ENCODE results near the gene ARG2. TPM values are rescaled to one million over a fixed set of nuclear protein-coding genes. Genes with fewer than 3 reads are reported as not detected.

The ARG2 gene
- total RNA-seq, 1 experiment from 2014 or later, result 8.6 TPM

- Histone ChIP-seq H3K9me2 (ENCODE audit: insufficient read depth) (no peaks in the 10 kb centered on the region), H3K4me3 (no peak overlapping the region), H2AFZ (no peak overlapping the region), H3K79me2 (ENCODE audit: low read depth) (no peaks in the 10 kb centered on the region), H3K4me1 (replicated peaks; ENCODE audit: insufficient read depth) (no peaks in the 10 kb centered on the region), H3K36me3 (ENCODE audit: low read depth) (no peaks in the 10 kb centered on the region), H3K4me2 (no peak overlapping the region), H3K9me3 (ENCODE audit: insufficient read depth, low read depth) (no peaks in the 10 kb centered on the region), H4K20me1 (ENCODE audit: insufficient read depth) (no peaks in the 10 kb centered on the region), H3F3A (ENCODE audit: insufficient read depth, low read depth) (no peaks in the 10 kb centered on the region), H3K27ac (no peak overlapping the region), H3K27me3 (ENCODE audit: insufficient read depth, low read depth) (no peaks in the 10 kb centered on the region)
- no peak for DNase-seq
- ChIA-PET POLR2A (ENCODE audit: unreplicated experiment) (no interaction called here), CTCF (no interaction called here)
- TF ChIP-seq EZH2 (IDR thresholded peaks at IDR 0.05; ENCODE audit: low read depth) (no peak), CTCF (conservative IDR thresholded peaks at IDR 0.05) (no peak)
- BruUV-seq (replicated peaks), result no TSS peak
- intact Hi-C loops (cut with micrococcal nuclease; ENCODE audit: unreplicated experiment), result no loop called here
Measured at GRCh38 chr14:67609642-67610310, 9.9 kb upstream of the ARG2 start.

GRCh38 chr14:67610491-67610890 is 9.2 kb upstream of the ARG2 start:
- Histone ChIP-seq H3K4me1 (replicated peaks; ENCODE audit: insufficient read depth) (no peaks in the 10 kb centered on the region), H3K4me3 (no peak overlapping the region), H3K9me3 (ENCODE audit: insufficient read depth, low read depth) (no peaks in the 10 kb centered on the region), H3K4me2 (no peak overlapping the region), H3K36me3 (ENCODE audit: low read depth) (no peaks in the 10 kb centered on the region), H3K79me2 (ENCODE audit: low read depth) (no peaks in the 10 kb centered on the region), H3K27ac (no peak overlapping the region), H4K20me1 (ENCODE audit: insufficient read depth) (no peaks in the 10 kb centered on the region), H3K9me2 (ENCODE audit: insufficient read depth) (no peaks in the 10 kb centered on the region), H3F3A (ENCODE audit: insufficient read depth, low read depth) (no peaks in the 10 kb centered on the region), H2AFZ (no peak overlapping the region), H3K27me3 (ENCODE audit: insufficient read depth, low read depth) (no peaks in the 10 kb centered on the region)
- BruUV-seq (replicated peaks), result no TSS peak
- no peak for TF ChIP-seq EZH2 (IDR thresholded peaks at IDR 0.05; ENCODE audit: low read depth)
- TF ChIP-seq CTCF (conservative IDR thresholded peaks at IDR 0.05), result no peak
- intact Hi-C loops (cut with micrococcal nuclease; ENCODE audit: unreplicated experiment), result no loop called here
- DNase-seq, result no peak
- ChIA-PET POLR2A (ENCODE audit: unreplicated experiment) (no interaction called here), CTCF (no interaction called here)

GRCh38 chr14:67618617-67619063 is 1.1 kb upstream of the ARG2 start:
- intact Hi-C loops (cut with micrococcal nuclease; ENCODE audit: unreplicated experiment), result loop anchor here (2.0 kb wide), 2 partner anchors 48 to 76 kb away; partner anchors contain the start of gene RDH11
- Histone ChIP-seq H3K36me3 (ENCODE audit: low read depth) (no peaks in the 10 kb centered on the region), H3K9me3 (ENCODE audit: insufficient read depth, low read depth) (no peaks in the 10 kb centered on the region), H4K20me1 (ENCODE audit: insufficient read depth) (no peaks in the 10 kb centered on the region), H3F3A (ENCODE audit: insufficient read depth, low read depth) (peaks cover 14% of the 10 kb centered on the region; the same call in 1 of the 2 replicates), H3K79me2 (ENCODE audit: low read depth) (no peaks in the 10 kb centered on the region), H3K9me2 (ENCODE audit: insufficient read depth) (no peaks in the 10 kb centered on the region), H3K27me3 (ENCODE audit: insufficient read depth, low read depth) (no peaks in the 10 kb centered on the region), H3K27ac (peak overlapping the region; percentile 36), H3K4me1 (replicated peaks; ENCODE audit: insufficient read depth) (peaks cover 23% of the 10 kb centered on the region), H3K4me2 (peak overlapping the region; percentile 89), H3K4me3 (peak overlapping the region; percentile 73; the same call in 1 of the 2 replicates), H2AFZ (no peak overlapping the region)
- DNase-seq, result peak; percentile 25 to 74
- POLR2A ChIA-PET (ENCODE audit: unreplicated experiment), result interaction anchor here (0.5 to 0.7 kb wide), 2 partner anchors 198 to 946 kb away, joined by 3 to 4 read pairs; partner anchors contain the start of gene ZFYVE26
- TF ChIP-seq CTCF (conservative IDR thresholded peaks at IDR 0.05) (peak; percentile 91), EZH2 (IDR thresholded peaks at IDR 0.05; ENCODE audit: low read depth) (no peak)
- CTCF ChIA-PET, result interaction anchor here (0.5 to 3.1 kb wide), 7 partner anchors 48 to 233 kb away, joined by 3 to 16 read pairs (median 6); partner anchors contain the start of gene RDH11
- BruUV-seq (replicated peaks), result no TSS peak
